SK-N-SH (cell line): ENCODE measurements around the gene HSPB9. TPM values are rescaled to one million over a fixed set of nuclear protein-coding genes. Genes with fewer than 3 reads are reported as not detected.
"Not testable (repeated sequence)": the region's sequence is repeated elsewhere in the genome, so short reads cannot be mapped to it uniquely, and the experiment has no call there.

Experiments used
- CTCF ChIA-PET: fragments of 300-600, 350-600 bp; formaldehyde crosslinking; extraction: SDS; loops from one replicate; lab custom pipeline; 2021; lab: Yijun Ruan, JAX
- POLR2A ChIA-PET: fragments of 350-600 bp; sonication (Branson Sonifier 250); formaldehyde crosslinking; extraction: SDS; loops from one replicate; lab custom pipeline; 2020; ENCODE audit warnings: antibody characterized with exemption, inconsistent platforms; lab: Yijun Ruan, JAX
- DNase-seq: peaks from one replicate; pipeline ENCODE4 v3.0.0; 2012
- H2AFZ ChIP-seq: fragments of 200-600 bp; sonication (generic); 2 replicates; pipeline ENCODE4 v1.8.1; 2016; ENCODE audit warnings: antibody characterized with exemption, mild to moderate bottlenecking, low read depth
- H3F3A ChIP-seq: fragments of 200-600 bp; sonication (generic); replicated peaks from 2 replicates; pipeline ENCODE3; 2016; ENCODE audit warnings: antibody characterized with exemption, mild to moderate bottlenecking; ENCODE audit not compliant: insufficient read depth
- H3K27ac ChIP-seq, 2 experiments: fragments of 200-500 bp in 1 of 2; fragments of 200-600 bp in 1 of 2; sonication (Bioruptor generic) in 1 of 2; sonication (generic), shearing (Covaris generic) in 1 of 2; 2 replicates each; pipeline versions ENCODE4 v1.5.1 to v1.6.1; 2014 to 2016; ENCODE audit warnings: low read depth in 2 of 2, inconsistent platforms in 1 of 2, low read length in 1 of 2, mild to moderate bottlenecking in 1 of 2, mixed read lengths in 1 of 2
- H3K27me3 ChIP-seq: fragments of 200-600 bp; sonication (generic), shearing (Covaris generic); 2 replicates; pipeline ENCODE4 v1.6.1; 2016; ENCODE audit warnings: mixed run types; ENCODE audit not compliant: insufficient read depth
- H3K36me3 ChIP-seq, 2 experiments: fragments of 200-500 bp in 1 of 2; fragments of 200-600 bp in 1 of 2; sonication (Bioruptor generic) in 1 of 2; sonication (generic) in 1 of 2; replicated peaks in 1 of 2; 2 replicates each; pipeline versions ENCODE3 to v1.5.1; 2014 to 2016; ENCODE audit warnings: low read length in 1 of 2, mild to moderate bottlenecking in 1 of 2; ENCODE audit not compliant: insufficient read depth in 2 of 2, control insufficient read depth in 1 of 2
- H3K4me1 ChIP-seq, 2 experiments: fragments of 200-500 bp in 1 of 2; fragments of 200-600 bp in 1 of 2; sonication (Bioruptor generic) in 1 of 2; sonication (generic), shearing (Covaris generic) in 1 of 2; 2 replicates each; pipeline versions ENCODE4 v1.5.1 to v1.6.1; 2014 to 2016; ENCODE audit warnings: low read depth in 1 of 2, low read length in 1 of 2, mixed run types in 1 of 2; ENCODE audit not compliant: insufficient read depth in 2 of 2, control insufficient read depth in 1 of 2
- H3K4me2 ChIP-seq: fragments of 200-600 bp; sonication (generic), shearing (Covaris generic); 2 replicates; pipeline ENCODE4 v1.6.1; 2017; ENCODE audit warnings: mixed run types
- H3K4me3 ChIP-seq, 2 experiments: fragments of 200-500 bp in 1 of 2; fragments of 200-600 bp in 1 of 2; sonication (Bioruptor generic) in 1 of 2; sonication (generic), shearing (Covaris generic) in 1 of 2; 2 replicates each; pipeline versions ENCODE4 v1.5.1 to v1.8.1; 2014 to 2016; ENCODE audit warnings: low read depth in 2 of 2, inconsistent platforms in 1 of 2, low read length in 1 of 2, mild to moderate bottlenecking in 1 of 2, mixed read lengths in 1 of 2, moderate library complexity in 1 of 2
- H3K79me2 ChIP-seq: fragments of 200-600 bp; sonication (generic); 2 replicates; pipeline ENCODE4 v1.8.1; 2017; ENCODE audit warnings: mild to moderate bottlenecking; ENCODE audit not compliant: insufficient read depth
- H3K9ac ChIP-seq: fragments of 200-600 bp; sonication (generic); 2 replicates; pipeline ENCODE4 v1.6.1; 2017; ENCODE audit warnings: mixed run types
- H3K9me2 ChIP-seq: fragments of 200-600 bp; sonication (generic); 2 replicates; pipeline ENCODE4 v1.6.1; 2017; ENCODE audit warnings: mixed run types
- H3K9me3 ChIP-seq: fragments of 200-600 bp; sonication (generic); 2 replicates; pipeline ENCODE4 v1.6.1; 2017; ENCODE audit warnings: mixed run types, mild to moderate bottlenecking, moderate library complexity
- H4K20me1 ChIP-seq: fragments of 200-600 bp; sonication (generic); 2 replicates; pipeline ENCODE4 v1.6.1; 2017; ENCODE audit warnings: mild to moderate bottlenecking, mixed run types; ENCODE audit not compliant: insufficient read depth
- CHD2 ChIP-seq: fragments of 150-350 bp; IDR thresholded peaks from 2 replicates; pipeline ENCODE4 v1.6.1; 2018; ENCODE audit warnings: low read length; ENCODE audit not compliant: partially characterized antibody
- EZH2phosphoT487 ChIP-seq: fragments of 200-600 bp; sonication (generic); IDR thresholded peaks from 2 replicates; pipeline ENCODE4 v1.6.1; 2017; ENCODE audit warnings: low read depth, mixed run types, mild to moderate bottlenecking, antibody characterized with exemption, moderate library complexity, borderline replicate concordance
- GATA2 ChIP-seq: sonication (generic); formaldehyde crosslinking; IDR thresholded peaks from 2 replicates; pipeline ENCODE4 v1.5.0; 2020; ENCODE audit warnings: mild to moderate bottlenecking, missing genetic modification reagents
- MEF2A ChIP-seq: IDR thresholded peaks from 2 replicates; pipeline ENCODE4 v1.4.0; 2012; ENCODE audit warnings: low read depth, borderline replicate concordance
- NRF1 ChIP-seq: IDR thresholded peaks from 2 replicates; pipeline ENCODE4 v1.6.1; 2012; ENCODE audit warnings: low read depth, mild to moderate bottlenecking, low read length
- PBX3 ChIP-seq: IDR thresholded peaks from 2 replicates; pipeline ENCODE4; 2012
- SIN3A ChIP-seq: IDR thresholded peaks from 2 replicates; pipeline ENCODE4 v1.6.1; 2012; ENCODE audit warnings: low read depth, mild to moderate bottlenecking, low read length, moderate library complexity, borderline replicate concordance
- WGBS: methylation state at CpG from one replicate; pipeline ENCODE4 v1.1.6; 2017; ENCODE audit warnings: low lambda C conversion rate; 5-methylcytosine and 5-hydroxymethylcytosine counted together
- polyA plus RNA-seq, 3 experiments: library from polyadenylated mRNA; depleted of rRNA; stranded (reverse); fragments of >200 nt; gene quantifications; 2 replicates each; pipeline ENCODE4 v1.2.3, GENCODE V29; 2012
- TF ChIP-seq, protein P1 (sequence below): fragments of 150-350 bp; IDR thresholded peaks from 2 replicates; pipeline ENCODE4 v1.6.1; 2016; ENCODE audit warnings: mild to moderate bottlenecking, low read depth, low read length
- TF ChIP-seq, protein P2 (sequence below): IDR thresholded peaks from 2 replicates; pipeline ENCODE4 v1.4.0; 2012; ENCODE audit warnings: low read depth, borderline replicate concordance

Gene HSPB9
- polyA plus RNA-seq, 1 of the 3 experiments (the other 2 are of a cell fraction), result 0.05 TPM

GRCh38 chr17:42138749-42139492 is 16.3 kb downstream of the HSPB9 start:
- Histone ChIP-seq H3K9me2 (no peaks in the 10 kb centered on the region), H3K27ac (no peak overlapping the region), H3K79me2 (peaks cover 99% of the 10 kb centered on the region), H3K4me1 (peaks cover 13 to 23% of the 10 kb centered on the region in 2 experiments; a peak in 2 of 4 replicates)
- DNase-seq, result no peak
- TF ChIP-seq NRF1 (no peak), MEF2A (no peak), SIN3A (no peak), GATA2 (CRISPR knock-in tag) (no peak), PBX3 (no peak), CHD2 (no peak), EZH2phosphoT487 (no peak)
- TF ChIP-seq, protein P1, sequence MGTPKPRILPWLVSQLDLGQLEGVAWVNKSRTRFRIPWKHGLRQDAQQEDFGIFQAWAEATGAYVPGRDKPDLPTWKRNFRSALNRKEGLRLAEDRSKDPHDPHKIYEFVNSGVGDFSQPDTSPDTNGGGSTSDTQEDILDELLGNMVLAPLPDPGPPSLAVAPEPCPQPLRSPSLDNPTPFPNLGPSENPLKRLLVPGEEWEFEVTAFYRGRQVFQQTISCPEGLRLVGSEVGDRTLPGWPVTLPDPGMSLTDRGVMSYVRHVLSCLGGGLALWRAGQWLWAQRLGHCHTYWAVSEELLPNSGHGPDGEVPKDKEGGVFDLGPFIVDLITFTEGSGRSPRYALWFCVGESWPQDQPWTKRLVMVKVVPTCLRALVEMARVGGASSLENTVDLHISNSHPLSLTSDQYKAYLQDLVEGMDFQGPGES, result no peak
- TF ChIP-seq, protein P2, sequence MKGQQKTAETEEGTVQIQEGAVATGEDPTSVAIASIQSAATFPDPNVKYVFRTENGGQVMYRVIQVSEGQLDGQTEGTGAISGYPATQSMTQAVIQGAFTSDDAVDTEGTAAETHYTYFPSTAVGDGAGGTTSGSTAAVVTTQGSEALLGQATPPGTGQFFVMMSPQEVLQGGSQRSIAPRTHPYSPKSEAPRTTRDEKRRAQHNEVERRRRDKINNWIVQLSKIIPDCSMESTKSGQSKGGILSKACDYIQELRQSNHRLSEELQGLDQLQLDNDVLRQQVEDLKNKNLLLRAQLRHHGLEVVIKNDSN, result no peak
- TF ChIP-seq, all 33 proteins: peak for 0
- 84% methylated on average over 6 of the region's 7 CpGs for WGBS
- Histone ChIP-seq H3K36me3 (peaks cover 11 to 14% of the 10 kb centered on the region in 2 experiments), H3F3A (no peaks in the 10 kb centered on the region), H3K9ac (no peak overlapping the region), H3K4me2 (no peak overlapping the region), H2AFZ (no peak overlapping the region), H3K9me3 (no peaks in the 10 kb centered on the region), H4K20me1 (peaks cover 67% of the 10 kb centered on the region), H3K4me3 (no peak overlapping the region), H3K27me3 (no peaks in the 10 kb centered on the region)
- CTCF ChIA-PET, result interaction anchor here (1.3 kb wide), 1 partner anchor 20 kb away, joined by 3 read pairs; no protein-coding TSS in a partner anchor
- POLR2A ChIA-PET, result interaction anchor here (0.7 kb wide), 1 partner anchor 108 kb away, joined by 3 read pairs; no protein-coding TSS in a partner anchor

DNA sequence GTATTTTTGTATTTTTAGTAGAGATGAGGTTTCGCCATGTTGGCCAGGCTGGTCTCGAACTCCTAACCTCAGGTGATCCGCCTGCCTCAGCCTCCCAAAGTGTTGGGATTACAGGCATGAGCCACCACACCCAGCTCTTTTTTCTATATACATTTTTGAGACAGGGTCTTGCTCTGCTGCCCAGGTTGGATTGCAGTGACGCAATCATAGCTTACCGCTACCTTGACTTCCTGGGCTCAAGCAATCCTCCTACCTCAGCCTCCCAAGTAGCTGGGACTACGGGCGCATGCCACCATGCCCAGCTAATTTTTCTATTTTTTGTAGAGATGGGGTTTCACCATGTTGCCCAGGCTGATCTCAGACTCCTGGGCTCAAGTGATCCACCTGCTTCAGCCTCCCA is 18.1 kb downstream of the HSPB9 start:
- H3K36me3 ChIP-seq, result peaks cover 11 to 21% of the 10 kb centered on the region in 2 experiments
- H4K20me1 ChIP-seq, result peaks cover 70% of the 10 kb centered on the region
- POLR2A ChIA-PET, H3K4me2 ChIP-seq, H3K27ac ChIP-seq, DNase-seq, H2AFZ ChIP-seq, H3K9me2 ChIP-seq, H3K27me3 ChIP-seq, H3K4me3 ChIP-seq, H3K9ac ChIP-seq, H3K9me3 ChIP-seq, H3F3A ChIP-seq: not testable (repeated sequence)
- CTCF ChIA-PET, result interaction anchor here (1.1 kb wide), 1 partner anchor 175 kb away, joined by 3 read pairs; no protein-coding TSS in a partner anchor
- H3K4me1 ChIP-seq, result peaks cover 8 to 18% of the 10 kb centered on the region in 2 experiments; a peak in 2 of 4 replicates
- H3K79me2 ChIP-seq, result peaks cover 97% of the 10 kb centered on the region
- WGBS, result 97% methylated on average over 7 of the region's 7 CpGs
